SK-N-SH (cell line): ENCODE results near the gene GNG13. TPM values are rescaled to one million over a fixed set of nuclear protein-coding genes. Genes with fewer than 3 reads are reported as not detected.

Experiments used
- CTCF ChIA-PET: fragments of 300-600, 350-600 bp; formaldehyde crosslinking; extraction: SDS; loops from one replicate; lab custom pipeline; 2021; lab: Yijun Ruan, JAX
- POLR2A ChIA-PET: fragments of 350-600 bp; sonication (Branson Sonifier 250); formaldehyde crosslinking; extraction: SDS; loops from one replicate; lab custom pipeline; 2020; ENCODE audit warnings: antibody characterized with exemption, inconsistent platforms; lab: Yijun Ruan, JAX
- DNase-seq: peaks from one replicate; pipeline ENCODE4 v3.0.0; 2012
- H2AFZ ChIP-seq: fragments of 200-600 bp; sonication (generic); 2 replicates; pipeline ENCODE4 v1.8.1; 2016; ENCODE audit warnings: antibody characterized with exemption, mild to moderate bottlenecking, low read depth
- H3F3A ChIP-seq: fragments of 200-600 bp; sonication (generic); replicated peaks from 2 replicates; pipeline ENCODE3; 2016; ENCODE audit warnings: antibody characterized with exemption, mild to moderate bottlenecking; ENCODE audit not compliant: insufficient read depth
- H3K27ac ChIP-seq, 2 experiments: fragments of 200-500 bp in 1 of 2; fragments of 200-600 bp in 1 of 2; sonication (Bioruptor generic) in 1 of 2; sonication (generic), shearing (Covaris generic) in 1 of 2; 2 replicates each; pipeline versions ENCODE4 v1.5.1 to v1.6.1; 2014 to 2016; ENCODE audit warnings: low read depth in 2 of 2, inconsistent platforms in 1 of 2, low read length in 1 of 2, mild to moderate bottlenecking in 1 of 2, mixed read lengths in 1 of 2
- H3K27me3 ChIP-seq: fragments of 200-600 bp; sonication (generic), shearing (Covaris generic); 2 replicates; pipeline ENCODE4 v1.6.1; 2016; ENCODE audit warnings: mixed run types; ENCODE audit not compliant: insufficient read depth
- H3K36me3 ChIP-seq, 2 experiments: fragments of 200-500 bp in 1 of 2; fragments of 200-600 bp in 1 of 2; sonication (Bioruptor generic) in 1 of 2; sonication (generic) in 1 of 2; replicated peaks in 1 of 2; 2 replicates each; pipeline versions ENCODE3 to v1.5.1; 2014 to 2016; ENCODE audit warnings: low read length in 1 of 2, mild to moderate bottlenecking in 1 of 2; ENCODE audit not compliant: insufficient read depth in 2 of 2, control insufficient read depth in 1 of 2
- H3K4me1 ChIP-seq, 2 experiments: fragments of 200-500 bp in 1 of 2; fragments of 200-600 bp in 1 of 2; sonication (Bioruptor generic) in 1 of 2; sonication (generic), shearing (Covaris generic) in 1 of 2; 2 replicates each; pipeline versions ENCODE4 v1.5.1 to v1.6.1; 2014 to 2016; ENCODE audit warnings: low read depth in 1 of 2, low read length in 1 of 2, mixed run types in 1 of 2; ENCODE audit not compliant: insufficient read depth in 2 of 2, control insufficient read depth in 1 of 2
- H3K4me2 ChIP-seq: fragments of 200-600 bp; sonication (generic), shearing (Covaris generic); 2 replicates; pipeline ENCODE4 v1.6.1; 2017; ENCODE audit warnings: mixed run types
- H3K4me3 ChIP-seq, 2 experiments: fragments of 200-500 bp in 1 of 2; fragments of 200-600 bp in 1 of 2; sonication (Bioruptor generic) in 1 of 2; sonication (generic), shearing (Covaris generic) in 1 of 2; 2 replicates each; pipeline versions ENCODE4 v1.5.1 to v1.8.1; 2014 to 2016; ENCODE audit warnings: low read depth in 2 of 2, inconsistent platforms in 1 of 2, low read length in 1 of 2, mild to moderate bottlenecking in 1 of 2, mixed read lengths in 1 of 2, moderate library complexity in 1 of 2
- H3K79me2 ChIP-seq: fragments of 200-600 bp; sonication (generic); 2 replicates; pipeline ENCODE4 v1.8.1; 2017; ENCODE audit warnings: mild to moderate bottlenecking; ENCODE audit not compliant: insufficient read depth
- H3K9ac ChIP-seq: fragments of 200-600 bp; sonication (generic); 2 replicates; pipeline ENCODE4 v1.6.1; 2017; ENCODE audit warnings: mixed run types
- H3K9me2 ChIP-seq: fragments of 200-600 bp; sonication (generic); 2 replicates; pipeline ENCODE4 v1.6.1; 2017; ENCODE audit warnings: mixed run types
- H3K9me3 ChIP-seq: fragments of 200-600 bp; sonication (generic); 2 replicates; pipeline ENCODE4 v1.6.1; 2017; ENCODE audit warnings: mixed run types, mild to moderate bottlenecking, moderate library complexity
- H4K20me1 ChIP-seq: fragments of 200-600 bp; sonication (generic); 2 replicates; pipeline ENCODE4 v1.6.1; 2017; ENCODE audit warnings: mild to moderate bottlenecking, mixed run types; ENCODE audit not compliant: insufficient read depth
- CHD2 ChIP-seq: fragments of 150-350 bp; IDR thresholded peaks from 2 replicates; pipeline ENCODE4 v1.6.1; 2018; ENCODE audit warnings: low read length; ENCODE audit not compliant: partially characterized antibody
- FOSL2 ChIP-seq: IDR thresholded peaks from 2 replicates; pipeline ENCODE4 v1.4.0; 2012; ENCODE audit warnings: low read depth, mild to moderate bottlenecking, moderate library complexity, borderline replicate concordance
- GABPA ChIP-seq: IDR thresholded peaks from 2 replicates; pipeline ENCODE4 v1.4.0; 2012; ENCODE audit warnings: low read depth, mild to moderate bottlenecking
- GATA2 ChIP-seq: sonication (generic); formaldehyde crosslinking; IDR thresholded peaks from 2 replicates; pipeline ENCODE4 v1.5.0; 2020; ENCODE audit warnings: mild to moderate bottlenecking, missing genetic modification reagents
- MEF2A ChIP-seq: IDR thresholded peaks from 2 replicates; pipeline ENCODE4 v1.4.0; 2012; ENCODE audit warnings: low read depth, borderline replicate concordance
- NFIC ChIP-seq: IDR thresholded peaks from 2 replicates; pipeline ENCODE4 v1.4.0; 2012; ENCODE audit warnings: borderline replicate concordance
- NRF1 ChIP-seq: IDR thresholded peaks from 2 replicates; pipeline ENCODE4 v1.6.1; 2012; ENCODE audit warnings: low read depth, mild to moderate bottlenecking, low read length
- RCOR1 ChIP-seq: fragments of 150-350 bp; IDR thresholded peaks from 2 replicates; pipeline ENCODE4 v1.6.1; 2017; ENCODE audit warnings: antibody characterized with exemption, low read length
- RFX5 ChIP-seq: IDR thresholded peaks from 2 replicates; pipeline ENCODE4 v1.6.1; 2012; ENCODE audit warnings: mild to moderate bottlenecking, improper control_type of control experiment, low read length
- SIN3A ChIP-seq: IDR thresholded peaks from 2 replicates; pipeline ENCODE4 v1.6.1; 2012; ENCODE audit warnings: low read depth, mild to moderate bottlenecking, low read length, moderate library complexity, borderline replicate concordance
- TCF12 ChIP-seq: IDR thresholded peaks from 2 replicates; pipeline ENCODE4 v1.4.0; 2012
- YY1 ChIP-seq: IDR thresholded peaks from 2 replicates; pipeline ENCODE4 v1.4.0; 2012; ENCODE audit warnings: low read depth, mild to moderate bottlenecking
- WGBS: methylation state at CpG from one replicate; pipeline ENCODE4 v1.1.6; 2017; ENCODE audit warnings: low lambda C conversion rate; 5-methylcytosine and 5-hydroxymethylcytosine counted together
- polyA plus RNA-seq, 3 experiments: library from polyadenylated mRNA; depleted of rRNA; stranded (reverse); fragments of >200 nt; gene quantifications; 2 replicates each; pipeline ENCODE4 v1.2.3, GENCODE V29; 2012
- TF ChIP-seq, protein P1 (sequence below): fragments of 150-350 bp; IDR thresholded peaks from 2 replicates; pipeline ENCODE4 v1.6.1; 2017; ENCODE audit warnings: antibody characterized with exemption, low read length, low read depth, borderline replicate concordance
- TF ChIP-seq, protein P2 (sequence below): IDR thresholded peaks from 2 replicates; pipeline ENCODE4; 2012

GNG13 gene, protein sequence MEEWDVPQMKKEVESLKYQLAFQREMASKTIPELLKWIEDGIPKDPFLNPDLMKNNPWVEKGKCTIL
- not detected in 2 replicates for polyA plus RNA-seq (2012; rRNA removed)
- polyA plus RNA-seq (2012; cell fraction: cytosol; rRNA removed), result 0.05 TPM in 2 replicates
- polyA plus RNA-seq (2012; cell fraction: nucleus; rRNA removed), result 0.05 and 0.09 TPM in 2 replicates

DNA sequence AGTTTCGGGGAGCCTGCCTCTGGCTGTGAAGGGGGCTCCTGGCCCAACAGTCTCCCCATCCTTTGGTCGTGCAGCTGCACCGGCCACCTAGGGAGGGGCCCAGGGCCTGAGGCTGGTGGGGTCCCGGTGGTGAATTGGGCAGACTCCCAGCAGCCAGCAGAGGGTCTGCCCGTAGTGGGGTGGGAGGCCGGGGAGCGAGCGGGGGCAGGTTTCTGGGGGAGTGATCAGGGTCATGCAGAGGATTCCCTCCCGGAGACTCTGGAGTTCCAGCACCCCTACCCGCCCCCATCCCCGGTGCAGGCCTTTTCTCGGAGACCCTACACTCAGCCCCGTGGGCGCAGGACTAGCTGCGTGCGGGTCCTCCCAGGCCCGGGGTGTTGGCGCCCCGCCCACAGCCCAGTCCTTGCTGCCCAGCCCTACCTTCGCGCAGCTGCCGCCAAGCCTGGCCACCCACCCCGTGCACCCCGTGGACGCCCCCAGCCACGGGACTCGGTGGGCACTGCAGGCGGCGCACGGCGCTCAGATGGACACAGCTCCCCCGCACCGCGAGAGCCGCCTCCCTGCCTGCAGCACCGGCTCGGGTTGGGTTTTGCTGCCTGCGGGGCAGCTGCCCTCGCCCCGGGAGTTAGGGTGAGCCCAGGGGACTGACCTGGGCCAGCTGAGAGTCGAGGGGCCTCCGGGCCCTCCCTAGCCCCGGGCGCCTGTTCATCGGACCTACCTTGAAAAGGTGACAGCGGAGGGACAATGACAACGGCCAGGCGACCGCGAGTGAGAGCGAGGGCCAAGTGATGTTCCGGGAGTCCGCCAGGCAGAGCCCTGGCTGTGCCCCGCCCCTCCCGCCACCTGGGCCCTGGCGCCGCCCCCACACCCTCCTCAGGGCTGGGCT is at the start of gene GNG13:
Gene GNG13, minus strand, starts transcription at position 787 of the 886 bp plus-strand sequence. CDS start 1,657 bp downstream, outside the sequence.
- CTCF ChIA-PET, result interaction anchor here (1.1 to 2.6 kb wide), 5 partner anchors 13 to 303 kb away, joined by 3 to 15 read pairs (median 3); no protein-coding TSS in a partner anchor
- no peaks in the 10 kb centered on the region for H3K9me2 ChIP-seq
- POLR2A ChIA-PET, result interaction anchor here (1.3 kb wide), 1 partner anchor 12 kb away, joined by 4 read pairs; the partner anchor contains the start of gene CHTF18
- WGBS, result 8% methylated on average over 11 of the region's 57 CpGs
- H3K4me3 ChIP-seq, result peak within 1 kb of the TSS in 1 of 2 experiments; percentile 28; a peak in 2 of 4 replicates
- no peaks in the 10 kb centered on the region for H3K36me3 ChIP-seq
- no peaks in the 10 kb centered on the region for H3K9me3 ChIP-seq
- TF ChIP-seq NFIC, result no peak
- TF ChIP-seq RFX5, result no peak
- no peak for TF ChIP-seq SIN3A
- no peak for TF ChIP-seq FOSL2
- TF ChIP-seq RCOR1, result no peak
- TF ChIP-seq MEF2A, result no peak
- TF ChIP-seq, protein P1, sequence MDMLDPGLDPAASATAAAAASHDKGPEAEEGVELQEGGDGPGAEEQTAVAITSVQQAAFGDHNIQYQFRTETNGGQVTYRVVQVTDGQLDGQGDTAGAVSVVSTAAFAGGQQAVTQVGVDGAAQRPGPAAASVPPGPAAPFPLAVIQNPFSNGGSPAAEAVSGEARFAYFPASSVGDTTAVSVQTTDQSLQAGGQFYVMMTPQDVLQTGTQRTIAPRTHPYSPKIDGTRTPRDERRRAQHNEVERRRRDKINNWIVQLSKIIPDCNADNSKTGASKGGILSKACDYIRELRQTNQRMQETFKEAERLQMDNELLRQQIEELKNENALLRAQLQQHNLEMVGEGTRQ, result no peak
- no peak for TF ChIP-seq NRF1
- peak within 1 kb of the TSS; percentile 59; the same call in 1 of the 2 replicates for H3K4me2 ChIP-seq
- no peak within 1 kb of the TSS for H3K27ac ChIP-seq
- peak; percentile 74 for DNase-seq
- peaks cover 24% of the 10 kb centered on the region; the same call in 1 of the 2 replicates for H3K27me3 ChIP-seq
- no peaks in the 10 kb centered on the region for H3F3A ChIP-seq
- peaks cover 0 to 6% of the 10 kb centered on the region in 2 experiments; a peak in 1 of 4 replicates for H3K4me1 ChIP-seq
- H3K79me2 ChIP-seq, result no peaks in the 10 kb centered on the region
- no peaks in the 10 kb centered on the region for H4K20me1 ChIP-seq
- H3K9ac ChIP-seq, result no peak within 1 kb of the TSS
- H2AFZ ChIP-seq, result no peak within 1 kb of the TSS

DNA sequence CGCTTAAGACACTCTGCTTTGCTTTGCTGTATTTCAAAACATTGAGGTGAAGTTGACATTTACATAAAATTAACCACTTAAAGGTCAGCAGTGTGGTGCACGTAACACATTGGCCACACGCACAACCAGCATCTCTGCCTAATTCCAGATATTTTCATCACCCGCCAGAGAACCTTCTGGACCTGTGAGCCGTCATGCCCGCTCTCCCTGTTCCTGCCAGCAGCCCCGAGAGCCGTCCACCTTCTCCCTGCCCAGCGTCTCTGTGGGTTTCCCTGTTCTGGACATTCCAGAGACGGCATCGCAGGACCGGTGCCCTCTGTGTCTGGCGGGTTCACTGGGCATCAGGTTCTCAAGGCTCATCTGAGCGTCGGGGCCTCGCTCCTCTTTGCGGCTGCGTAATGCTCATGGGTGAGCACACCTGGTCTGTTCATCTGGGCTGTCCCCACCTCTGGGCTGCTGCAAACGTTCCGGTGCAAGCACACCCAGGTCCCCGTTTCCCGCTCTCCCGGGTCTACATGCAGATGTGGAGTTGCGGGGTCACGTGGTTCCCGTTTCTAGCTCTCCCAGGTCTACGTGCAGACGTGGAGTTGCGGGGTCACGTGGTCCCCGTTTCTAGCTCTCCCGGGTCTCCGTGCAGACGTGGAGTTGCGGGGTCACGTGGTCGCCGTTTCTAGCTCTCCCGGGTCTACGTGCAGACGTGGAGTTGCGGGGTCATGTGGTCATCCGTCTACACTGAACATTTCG is 48.1 kb upstream of the GNG13 start:
- H4K20me1 ChIP-seq, result no peaks in the 10 kb centered on the region
- H3K79me2 ChIP-seq, result no peaks in the 10 kb centered on the region
- H2AFZ ChIP-seq, result no peak overlapping the region
- no peaks in the 10 kb centered on the region for H3K36me3 ChIP-seq
- no peak overlapping the region for H3K27ac ChIP-seq
- H3K4me1 ChIP-seq, result no peaks in the 10 kb centered on the region
- H3K9me2 ChIP-seq, result no peaks in the 10 kb centered on the region
- ChIA-PET POLR2A (no interaction called here), CTCF (interaction anchor here (0.8 kb wide), 1 partner anchor 30 kb away, joined by 3 read pairs; no protein-coding TSS in a partner anchor)
- no peak overlapping the region for H3K4me2 ChIP-seq
- no peak overlapping the region for H3K4me3 ChIP-seq
- peaks cover 37% of the 10 kb centered on the region for H3K27me3 ChIP-seq
- H3K9me3 ChIP-seq, result no peaks in the 10 kb centered on the region
- H3K9ac ChIP-seq, result no peak overlapping the region
- H3F3A ChIP-seq, result no peaks in the 10 kb centered on the region
- DNase-seq, result no peak
- WGBS, result 33% methylated on average over 30 of the region's 44 CpGs
- TF ChIP-seq CHD2 (no peak), GATA2 (CRISPR knock-in tag) (no peak), TCF12 (no peak), GABPA (no peak), NFIC (no peak), YY1 (no peak)
- TF ChIP-seq, protein P2, sequence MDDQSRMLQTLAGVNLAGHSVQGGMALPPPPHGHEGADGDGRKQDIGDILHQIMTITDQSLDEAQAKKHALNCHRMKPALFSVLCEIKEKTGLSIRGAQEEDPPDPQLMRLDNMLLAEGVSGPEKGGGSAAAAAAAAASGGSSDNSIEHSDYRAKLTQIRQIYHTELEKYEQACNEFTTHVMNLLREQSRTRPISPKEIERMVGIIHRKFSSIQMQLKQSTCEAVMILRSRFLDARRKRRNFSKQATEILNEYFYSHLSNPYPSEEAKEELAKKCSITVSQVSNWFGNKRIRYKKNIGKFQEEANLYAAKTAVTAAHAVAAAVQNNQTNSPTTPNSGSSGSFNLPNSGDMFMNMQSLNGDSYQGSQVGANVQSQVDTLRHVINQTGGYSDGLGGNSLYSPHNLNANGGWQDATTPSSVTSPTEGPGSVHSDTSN, result no peak
